ENCODE data around the gene CER1. TPM values are rescaled to one million over a fixed set of nuclear protein-coding genes. Genes with fewer than 3 reads are reported as not detected.

CER1 gene
- total and polyA plus RNA-seq, 2 donors (not counting 1 experiment from before 2014, with no cell fraction given): not detected

DNA sequence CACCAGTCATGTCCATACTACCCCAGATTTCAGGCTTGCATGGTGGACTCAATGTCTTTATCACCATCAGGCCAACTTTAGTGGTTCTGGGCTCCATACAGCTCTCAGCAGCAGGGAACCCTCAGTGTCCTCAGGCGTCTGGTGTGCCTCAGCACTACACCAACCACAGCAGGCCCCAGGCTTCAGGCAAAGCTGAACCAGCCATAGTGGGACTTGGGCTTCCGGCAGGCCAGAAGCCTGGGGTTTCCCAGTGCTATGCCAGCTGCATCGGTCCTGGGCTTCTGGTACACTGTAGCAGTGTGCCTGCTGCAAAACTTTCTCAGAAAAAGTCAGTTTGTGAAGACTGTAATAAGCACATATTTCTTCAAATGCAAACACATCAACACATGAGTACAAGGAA, 18.3 kb downstream of the CER1 start:
- no peak overlapping the region for H3K4me2 ChIP-seq (ENCODE audit: extremely low read depth, insufficient read depth, low read length)
- no peak for TF ChIP-seq EZH2 (IDR thresholded peaks at IDR 0.05; ENCODE audit: low read length, missing control alignments)
- TF ChIP-seq, protein P1, sequence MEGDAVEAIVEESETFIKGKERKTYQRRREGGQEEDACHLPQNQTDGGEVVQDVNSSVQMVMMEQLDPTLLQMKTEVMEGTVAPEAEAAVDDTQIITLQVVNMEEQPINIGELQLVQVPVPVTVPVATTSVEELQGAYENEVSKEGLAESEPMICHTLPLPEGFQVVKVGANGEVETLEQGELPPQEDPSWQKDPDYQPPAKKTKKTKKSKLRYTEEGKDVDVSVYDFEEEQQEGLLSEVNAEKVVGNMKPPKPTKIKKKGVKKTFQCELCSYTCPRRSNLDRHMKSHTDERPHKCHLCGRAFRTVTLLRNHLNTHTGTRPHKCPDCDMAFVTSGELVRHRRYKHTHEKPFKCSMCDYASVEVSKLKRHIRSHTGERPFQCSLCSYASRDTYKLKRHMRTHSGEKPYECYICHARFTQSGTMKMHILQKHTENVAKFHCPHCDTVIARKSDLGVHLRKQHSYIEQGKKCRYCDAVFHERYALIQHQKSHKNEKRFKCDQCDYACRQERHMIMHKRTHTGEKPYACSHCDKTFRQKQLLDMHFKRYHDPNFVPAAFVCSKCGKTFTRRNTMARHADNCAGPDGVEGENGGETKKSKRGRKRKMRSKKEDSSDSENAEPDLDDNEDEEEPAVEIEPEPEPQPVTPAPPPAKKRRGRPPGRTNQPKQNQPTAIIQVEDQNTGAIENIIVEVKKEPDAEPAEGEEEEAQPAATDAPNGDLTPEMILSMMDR (conservative IDR thresholded peaks at IDR 0.05 in 1 of 2, IDR thresholded peaks at IDR 0.05 in 1 of 2; ENCODE audit: low read depth in 1 of 2, low read length in 2 of 2): no peak
- H2AFZ ChIP-seq (ENCODE audit: low read length): no peak overlapping the region
- peaks cover 7% of the 10 kb centered on the region for H3K27me3 ChIP-seq (ENCODE audit: control insufficient read depth, insufficient read depth, low read length)
- H3K27ac ChIP-seq (ENCODE audit: insufficient read depth, low read length): no peak overlapping the region
- no peaks in the 10 kb centered on the region for H3K79me2 ChIP-seq (ENCODE audit: control insufficient read depth, insufficient read depth, low read length)
- H3K36me3 ChIP-seq (ENCODE audit: control insufficient read depth, insufficient read depth, low read length): no peaks in the 10 kb centered on the region
- H3K9ac ChIP-seq (ENCODE audit: insufficient read depth, low read length): no peak overlapping the region
- H3K4me1 ChIP-seq (ENCODE audit: control insufficient read depth, extremely low read depth, insufficient read depth, low read length): no peaks in the 10 kb centered on the region
- no peaks in the 10 kb centered on the region for H3K9me3 ChIP-seq (ENCODE audit: control insufficient read depth, insufficient read depth, low read depth, low read length)
- DNase-seq (ENCODE audit: low read depth in 2 of 2): no peak
- H3K4me3 ChIP-seq (replicated peaks in 1 of 4; ENCODE audit: control extremely low read depth in 1 of 4, insufficient read depth in 1 of 4, low read depth in 3 of 4, low read length in 4 of 4): no peak overlapping the region
- H4K20me1 ChIP-seq (ENCODE audit: control insufficient read depth, extremely low read depth, insufficient read depth, low read length): no peaks in the 10 kb centered on the region

DNA sequence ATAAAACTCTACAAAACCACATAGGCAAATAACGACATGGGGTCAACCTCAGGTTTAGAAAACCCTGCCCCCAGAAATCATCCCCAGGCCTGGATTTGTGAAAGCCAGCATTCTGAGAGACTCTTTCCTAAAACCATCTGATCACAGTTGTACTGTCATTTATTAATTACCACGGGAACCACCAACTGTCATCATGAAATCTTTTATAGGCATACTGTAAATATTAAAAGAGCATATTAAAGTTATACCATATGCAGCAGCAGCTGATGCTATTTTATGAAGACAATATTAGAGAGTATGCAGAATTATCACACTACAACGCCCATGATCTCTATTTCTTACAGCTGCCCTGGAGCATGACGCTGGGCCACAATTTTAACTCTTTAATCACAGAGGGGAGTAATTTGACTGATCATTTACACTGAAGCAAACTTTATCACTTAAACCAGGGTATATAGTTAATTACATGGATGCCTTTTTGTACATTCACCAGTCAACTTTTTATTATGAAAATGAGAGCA, 20.3 kb downstream of the CER1 start:
- H3K4me1 ChIP-seq (ENCODE audit: control insufficient read depth, extremely low read depth, insufficient read depth, low read length): no peaks in the 10 kb centered on the region
- TF ChIP-seq, protein P1 (conservative IDR thresholded peaks at IDR 0.05 in 1 of 2, IDR thresholded peaks at IDR 0.05 in 1 of 2; ENCODE audit: low read depth in 1 of 2, low read length in 2 of 2): no peak
- no peak for TF ChIP-seq EZH2 (IDR thresholded peaks at IDR 0.05; ENCODE audit: low read length, missing control alignments)
- no peak overlapping the region for H3K9ac ChIP-seq (ENCODE audit: insufficient read depth, low read length)
- peaks cover 10% of the 10 kb centered on the region for H3K27me3 ChIP-seq (ENCODE audit: control insufficient read depth, insufficient read depth, low read length)
- no peak overlapping the region for H2AFZ ChIP-seq (ENCODE audit: low read length)
- no peak overlapping the region for H3K4me3 ChIP-seq (replicated peaks in 1 of 4; ENCODE audit: control extremely low read depth in 1 of 4, insufficient read depth in 1 of 4, low read depth in 3 of 4, low read length in 4 of 4)
- no peak overlapping the region for H3K4me2 ChIP-seq (ENCODE audit: extremely low read depth, insufficient read depth, low read length)
- no peaks in the 10 kb centered on the region for H3K9me3 ChIP-seq (ENCODE audit: control insufficient read depth, insufficient read depth, low read depth, low read length)
- no peaks in the 10 kb centered on the region for H3K79me2 ChIP-seq (ENCODE audit: control insufficient read depth, insufficient read depth, low read length)
- H3K36me3 ChIP-seq (ENCODE audit: control insufficient read depth, insufficient read depth, low read length): no peaks in the 10 kb centered on the region
- no peaks in the 10 kb centered on the region for H4K20me1 ChIP-seq (ENCODE audit: control insufficient read depth, extremely low read depth, insufficient read depth, low read length)
- no peak overlapping the region for H3K27ac ChIP-seq (ENCODE audit: insufficient read depth, low read length)
- no peak for DNase-seq (ENCODE audit: low read depth in 2 of 2)

DNA sequence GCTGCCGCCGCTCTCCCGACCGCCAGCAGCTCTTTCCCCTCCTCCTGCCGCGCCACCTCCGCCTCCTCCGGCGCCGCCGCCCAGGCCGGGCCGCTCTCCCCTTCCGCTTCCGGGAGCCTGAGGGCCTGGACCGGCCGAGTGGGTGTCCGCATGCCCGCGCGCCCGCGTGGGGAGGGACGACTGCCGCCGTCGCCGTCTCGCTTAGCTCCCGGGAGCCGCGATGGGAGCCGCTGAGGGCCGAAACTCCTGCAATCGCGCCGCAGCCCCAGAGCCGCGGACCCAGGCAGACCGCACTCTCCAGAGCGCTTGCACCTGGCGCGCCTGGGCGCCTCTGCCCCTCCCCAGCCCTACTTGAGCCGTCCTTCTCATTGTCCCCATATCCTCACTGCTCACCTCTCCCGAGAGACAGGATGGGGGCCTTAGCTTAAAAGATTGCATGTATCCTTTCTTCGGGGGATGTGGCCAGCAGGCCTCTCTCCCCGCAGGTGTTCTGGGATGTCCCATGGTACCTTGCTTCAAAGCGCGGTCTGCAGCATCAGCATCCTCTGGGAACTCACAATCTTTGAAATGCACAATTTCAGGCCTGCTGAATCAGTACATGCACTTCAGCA, 29.2 kb downstream of the CER1 start, which contains the start of gene ZDHHC21:
Gene ZDHHC21, minus strand, starts transcription at position 182 of the 611 bp plus-strand sequence. CDS start 19,092 bp downstream, outside the sequence.
- peaks cover 3% of the 10 kb centered on the region for H3K79me2 ChIP-seq (ENCODE audit: control insufficient read depth, insufficient read depth, low read length)
- H3K27ac ChIP-seq (ENCODE audit: insufficient read depth, low read length): peak within 1 kb of the TSS; percentile 16
- H3K36me3 ChIP-seq (ENCODE audit: control insufficient read depth, insufficient read depth, low read length): no peaks in the 10 kb centered on the region
- TF ChIP-seq, protein P1 (conservative IDR thresholded peaks at IDR 0.05 in 1 of 2, IDR thresholded peaks at IDR 0.05 in 1 of 2; ENCODE audit: low read depth in 1 of 2, low read length in 2 of 2): no peak
- TF ChIP-seq EZH2 (IDR thresholded peaks at IDR 0.05; ENCODE audit: low read length, missing control alignments): no peak
- H3K9me3 ChIP-seq (ENCODE audit: control insufficient read depth, insufficient read depth, low read depth, low read length): no peaks in the 10 kb centered on the region
- H4K20me1 ChIP-seq (ENCODE audit: control insufficient read depth, extremely low read depth, insufficient read depth, low read length): no peaks in the 10 kb centered on the region
- peak; percentile 48 to 56 for DNase-seq (ENCODE audit: low read depth in 2 of 2)
- H3K9ac ChIP-seq (ENCODE audit: insufficient read depth, low read length): peak within 1 kb of the TSS; percentile 62
- H2AFZ ChIP-seq (ENCODE audit: low read length): peak within 1 kb of the TSS; percentile 86
- H3K4me3 ChIP-seq (replicated peaks in 1 of 4; ENCODE audit: control extremely low read depth in 1 of 4, insufficient read depth in 1 of 4, low read depth in 3 of 4, low read length in 4 of 4): peak within 1 kb of the TSS; percentile 71 to 77 (median 74)
- H3K27me3 ChIP-seq (ENCODE audit: control insufficient read depth, insufficient read depth, low read length): peaks cover 7% of the 10 kb centered on the region
- H3K4me1 ChIP-seq (ENCODE audit: control insufficient read depth, extremely low read depth, insufficient read depth, low read length): no peaks in the 10 kb centered on the region
- H3K4me2 ChIP-seq (ENCODE audit: extremely low read depth, insufficient read depth, low read length): peak within 1 kb of the TSS; percentile 98
